Pons (tissue), 1 donor: Measurements from ENCODE around the gene ACVR1.
"Not testable (repeated sequence)": the region's sequence is repeated elsewhere in the genome, so short reads cannot be mapped to it uniquely, and the experiment has no call there.

Experiments
- DNase-seq: peaks from one replicate; pipeline ENCODE4 v3.0.0-alpha.2; 2016; ENCODE audit warnings: low spot score

The ACVR1 gene

GRCh38 chr2:157827377-157827776 lies 48.8 kb downstream of the ACVR1 start:
- no peak for DNase-seq

DNA sequence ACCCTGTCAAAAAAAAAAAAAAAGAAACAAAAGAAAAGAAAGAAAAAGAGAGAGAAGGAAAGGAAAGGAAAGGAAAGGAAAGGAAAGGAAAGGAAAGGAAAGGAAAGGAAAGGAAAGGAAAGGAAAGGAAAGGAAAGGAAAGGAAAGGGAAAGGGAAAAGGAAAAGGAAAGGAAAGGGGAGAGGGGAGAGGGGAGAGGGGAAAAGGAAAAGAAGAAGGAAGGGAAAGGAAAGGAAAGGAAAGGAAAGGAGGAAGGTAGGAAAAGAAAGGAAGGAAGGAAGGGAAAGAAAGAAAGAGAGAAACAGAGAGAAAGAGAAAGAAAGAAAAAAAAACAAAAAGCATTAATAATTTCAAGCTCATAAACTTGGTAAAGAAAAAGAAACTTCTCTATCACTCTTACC lies 49.5 kb downstream of the ACVR1 start:
- not testable (repeated sequence) for DNase-seq

DNA sequence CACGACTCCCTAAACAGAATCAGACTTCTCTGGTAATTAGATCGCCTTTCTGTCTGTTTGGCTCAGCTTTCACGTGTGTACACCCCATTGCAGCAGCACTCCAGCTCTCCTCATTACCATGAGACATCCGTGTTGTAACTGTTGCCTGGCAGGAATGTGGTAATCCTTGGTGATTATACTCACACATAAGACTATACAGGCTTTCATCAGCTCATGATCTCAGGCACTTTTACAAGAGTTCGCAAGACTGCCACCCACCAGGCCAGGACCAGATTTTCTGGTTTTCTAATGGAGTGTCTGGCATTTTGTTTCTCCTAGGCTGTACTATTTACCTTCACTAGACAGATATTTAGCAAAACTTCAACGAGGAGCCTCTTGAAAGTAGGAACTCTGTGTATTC lies 50.2 kb downstream of the ACVR1 start:
- no peak for DNase-seq

GRCh38 chr2:157822993-157823392 lies 53.1 kb downstream of the ACVR1 start:
- DNase-seq = no peak

DNA sequence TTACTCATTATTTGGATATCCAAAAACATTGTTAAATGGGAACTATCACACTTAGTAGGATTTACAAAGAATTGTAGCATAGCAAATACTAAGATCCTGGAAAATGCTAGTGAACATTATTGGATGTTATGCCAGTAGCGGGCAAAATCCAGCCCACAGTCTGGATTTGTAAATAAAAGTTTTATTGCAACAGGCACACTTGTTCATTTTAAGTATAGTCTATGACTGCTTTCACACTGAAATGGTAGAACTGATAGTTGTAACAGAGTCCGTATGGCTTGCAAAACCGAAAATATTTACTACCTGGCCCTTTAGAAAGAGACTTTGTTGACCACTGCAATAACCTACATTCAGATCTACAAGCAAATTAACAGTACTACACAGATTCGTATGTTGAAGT lies 53.6 kb downstream of the ACVR1 start:
- no peak for DNase-seq

DNA sequence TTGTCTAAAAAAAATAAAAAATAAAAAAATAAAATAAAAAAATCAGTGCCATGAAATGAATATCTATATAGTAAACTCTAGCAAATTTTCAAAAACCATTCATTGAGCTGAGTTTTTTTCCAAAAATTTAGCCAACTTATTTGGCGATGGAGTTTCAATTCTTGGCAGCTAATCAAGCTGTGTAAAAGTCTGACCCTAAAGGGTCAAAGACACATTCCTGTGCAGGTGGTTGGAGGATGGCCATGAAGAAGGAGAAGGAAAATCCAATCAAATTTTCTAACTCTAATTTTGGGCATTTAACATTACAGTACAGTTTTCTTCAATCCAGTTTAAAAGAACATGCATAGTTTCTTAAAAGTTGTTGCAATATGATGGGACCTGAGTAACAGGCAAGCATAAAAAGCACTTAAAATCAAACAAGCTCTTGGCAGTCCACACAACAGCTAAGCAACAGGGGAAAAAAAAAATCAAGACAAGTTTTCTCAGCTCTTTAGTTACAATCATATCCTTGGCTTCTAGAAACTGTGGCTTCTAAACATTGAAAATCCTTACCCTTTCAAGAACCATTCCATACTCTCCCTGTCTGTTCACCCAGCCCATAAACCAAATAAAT lies 54.5 kb downstream of the ACVR1 start:
- DNase-seq = no peak

- no peak for DNase-seq
Observed at GRCh38 chr2:157820193-157820592, 55.9 kb downstream of the ACVR1 start.

GRCh38 chr2:157819761-157820160 lies 56.4 kb downstream of the ACVR1 start:
- DNase-seq = no peak

GRCh38 chr2:157818227-157818626 lies 57.9 kb downstream of the ACVR1 start:
- DNase-seq = no peak

GRCh38 chr2:157815421-157815820 lies 60.7 kb downstream of the ACVR1 start:
- no peak for DNase-seq

GRCh38 chr2:157813467-157813866 lies 62.7 kb downstream of the ACVR1 start:
- DNase-seq = no peak

DNA sequence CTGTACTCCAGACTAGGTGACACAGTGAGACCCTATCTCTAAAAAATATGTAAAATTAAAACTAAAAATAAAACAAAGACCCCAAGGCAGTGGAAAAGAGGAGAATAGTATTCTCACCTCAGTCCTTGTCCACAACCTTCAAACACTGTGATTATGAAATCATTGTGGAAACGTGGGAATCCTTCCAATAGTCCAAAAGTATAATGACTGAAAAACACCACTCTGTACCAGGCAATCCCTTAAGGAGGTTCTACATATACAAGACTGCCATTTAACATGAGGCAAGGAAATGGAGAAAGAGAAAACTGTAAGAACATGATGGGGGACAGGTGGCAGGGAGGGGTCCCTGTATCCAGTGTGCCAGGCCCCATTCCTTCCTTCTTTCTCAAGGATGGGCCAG lies 66.1 kb downstream of the ACVR1 start:
- DNase-seq = no peak

DNA sequence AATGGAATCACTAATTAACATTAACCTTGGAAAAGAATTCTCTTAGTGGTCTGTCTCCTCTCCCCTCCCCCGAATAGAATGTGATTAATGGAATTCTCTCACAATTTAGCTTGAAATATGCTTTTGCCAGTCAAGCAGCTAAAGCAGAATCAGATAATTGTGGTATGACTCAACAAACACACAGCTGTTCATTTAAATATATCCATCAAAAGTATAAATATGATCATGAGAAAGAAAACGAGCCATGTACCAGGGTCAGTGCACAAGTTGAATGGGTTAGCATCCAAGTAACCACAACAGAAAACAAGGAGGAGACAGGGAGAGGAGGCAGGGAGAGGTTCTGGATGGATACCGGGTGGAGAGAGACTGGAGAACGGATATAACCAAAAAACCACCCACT lies 66.9 kb downstream of the ACVR1 start:
- no peak for DNase-seq

DNA sequence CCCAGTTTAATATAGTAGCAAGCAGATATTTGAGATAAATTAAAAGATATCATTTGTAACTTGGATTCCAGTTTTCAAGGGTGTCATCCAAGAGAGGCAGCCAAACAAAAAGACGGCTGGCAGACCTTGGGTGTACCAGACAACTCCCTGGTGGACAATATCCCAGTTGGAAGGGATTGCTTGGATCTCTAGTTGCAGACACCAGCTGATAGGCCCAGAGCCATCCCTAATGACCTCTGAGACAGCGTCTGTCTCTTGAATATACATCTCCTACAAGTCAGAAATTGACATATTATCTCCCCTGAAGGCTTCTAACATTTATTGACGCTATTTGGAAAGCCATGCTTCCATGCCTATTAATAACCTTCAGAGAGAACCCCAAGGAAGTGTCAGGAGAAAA lies 67.7 kb downstream of the ACVR1 start:
- no peak for DNase-seq

- no peak for DNase-seq
Observed at GRCh38 chr2:157806426-157807077, 69.6 kb downstream of the ACVR1 start.

- DNase-seq = no peak
Observed at GRCh38 chr2:157805519-157805918, 70.6 kb downstream of the ACVR1 start.

DNA sequence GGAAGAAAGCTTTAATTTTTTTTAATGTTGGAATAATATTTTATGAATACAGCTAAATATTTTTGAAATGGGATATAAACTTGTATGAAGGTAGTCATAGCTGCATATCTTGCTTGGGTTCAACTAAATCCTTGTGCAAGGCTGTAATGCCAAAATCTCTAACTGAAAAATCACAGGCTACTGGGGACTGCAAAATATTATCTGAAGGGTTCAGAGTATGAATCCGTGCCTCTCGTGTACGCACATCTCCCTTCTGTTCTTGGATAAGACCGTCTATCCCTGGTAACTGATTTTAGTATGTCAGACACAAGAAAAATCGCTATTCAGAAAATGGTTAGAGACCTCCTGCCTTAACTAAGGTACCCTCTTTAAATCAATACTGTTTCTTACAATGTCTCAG lies 71.8 kb downstream of the ACVR1 start:
- no peak for DNase-seq

DNA sequence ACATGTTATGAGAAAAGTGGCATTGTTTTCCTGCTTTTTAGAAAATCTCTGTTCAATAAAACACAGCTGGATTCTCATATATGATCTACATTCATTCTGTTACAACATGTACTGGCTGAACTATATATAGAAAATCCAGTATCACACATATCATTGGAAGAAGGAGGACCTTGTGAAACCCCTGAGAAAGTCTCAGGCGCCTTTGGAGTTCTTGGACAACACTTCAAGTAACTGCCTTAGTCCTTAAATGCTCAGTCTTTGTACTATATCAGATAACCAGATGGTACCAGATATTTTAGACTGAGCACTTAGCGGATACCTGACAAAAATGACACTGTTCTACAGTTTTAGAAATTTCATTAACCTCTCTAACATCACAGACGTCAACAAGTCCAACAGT lies 72.2 kb downstream of the ACVR1 start:
- DNase-seq = no peak

- no peak for DNase-seq
Observed at GRCh38 chr2:157803476-157803875, 72.7 kb downstream of the ACVR1 start.

- DNase-seq = no peak
Observed at GRCh38 chr2:157800838-157801495, 75.2 kb downstream of the ACVR1 start.

DNA sequence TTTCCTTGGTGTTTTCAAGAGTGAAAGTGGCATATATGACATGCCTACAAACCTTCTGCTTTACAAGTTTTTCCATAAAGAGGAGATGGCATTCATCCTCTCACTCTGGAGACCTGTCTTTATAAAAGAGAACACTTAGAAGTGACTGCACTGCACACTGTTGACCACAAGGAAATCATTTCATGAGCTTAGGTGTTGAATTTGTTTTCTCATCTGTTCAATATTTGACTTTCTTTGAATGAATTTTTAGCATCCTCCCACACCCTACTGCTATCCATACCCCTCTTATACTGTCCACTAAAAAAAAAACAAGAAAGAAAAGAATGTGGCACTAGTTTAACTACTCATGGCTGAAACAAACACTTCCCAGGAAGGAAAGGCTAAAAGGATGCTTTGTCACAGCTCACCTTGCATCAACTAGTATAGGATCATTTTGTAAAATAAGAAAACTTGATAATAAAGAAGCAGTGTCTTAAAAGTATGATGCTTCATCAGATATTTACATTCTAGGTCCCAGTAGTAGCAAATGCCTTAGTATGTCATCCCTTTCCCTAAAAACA lies 83.0 kb downstream of the ACVR1 start:
- no peak for DNase-seq

- no peak for DNase-seq
Observed at GRCh38 chr2:157792335-157793052, 83.6 kb downstream of the ACVR1 start.

- DNase-seq = no peak
Observed at GRCh38 chr2:157790780-157791179, 85.3 kb downstream of the ACVR1 start.
